ENCODE measurements around the gene SUGCT.
A peak's percentile ranks its signal among the peaks of the same experiment; 100 is the strongest.

The SUGCT gene

DNA sequence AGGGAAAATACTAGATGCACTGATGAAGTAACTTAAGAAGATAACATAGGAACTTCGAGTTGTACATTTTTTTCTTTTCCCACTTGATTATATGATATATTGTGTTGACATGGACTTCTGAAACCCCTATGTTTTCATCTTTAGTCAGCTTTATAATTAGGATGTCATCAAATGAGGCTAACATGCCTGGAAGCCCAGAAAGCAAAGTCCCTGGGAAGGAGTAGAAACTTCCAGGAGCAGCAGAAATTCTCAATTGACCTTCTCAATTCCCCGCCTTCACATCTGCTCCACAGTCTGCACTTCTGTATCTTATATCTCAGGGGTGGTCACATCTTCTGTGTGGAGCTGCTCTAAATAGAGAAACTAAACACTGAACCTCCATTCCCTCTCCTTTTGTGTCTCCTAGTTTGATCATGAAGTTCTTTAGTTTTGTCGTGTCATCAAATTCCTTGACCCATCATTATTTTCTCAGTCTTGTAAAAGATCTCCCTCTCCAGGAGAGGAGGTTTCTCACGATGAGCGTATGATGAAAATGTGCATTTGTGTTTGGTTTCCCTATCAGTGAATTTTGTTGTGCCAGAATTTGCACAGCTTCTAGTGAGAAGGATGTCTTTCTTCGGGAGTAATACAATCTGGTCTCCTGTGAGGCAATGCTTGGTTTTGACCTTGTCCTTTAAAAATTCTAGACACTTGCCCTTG is 303.3 kb downstream of the SUGCT start:
- no peak for DNase-seq (ENCODE audit: low read depth, low spot score)
- peak overlapping the region; percentile 48 for H3K27ac ChIP-seq

DNA sequence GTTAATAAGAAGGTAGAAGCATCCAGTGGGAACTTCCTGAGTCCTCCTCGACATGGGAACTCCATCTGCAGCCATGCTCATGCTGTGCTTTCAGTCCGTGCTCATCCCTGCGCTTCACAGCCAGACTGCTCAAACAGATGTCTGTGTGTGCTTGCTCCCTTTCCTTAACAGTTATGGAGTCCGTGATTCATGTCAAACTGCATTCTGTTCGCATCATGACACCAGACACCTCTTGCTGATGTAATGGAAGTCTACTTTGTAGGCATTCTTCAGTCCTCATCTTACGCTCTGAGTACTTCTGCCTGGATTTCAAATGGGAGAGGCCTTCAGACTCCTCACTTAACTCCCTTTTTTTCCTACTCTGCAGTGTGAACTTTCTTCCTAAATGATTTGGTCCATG is 304.9 kb downstream of the SUGCT start:
- H3K27ac ChIP-seq: no peak overlapping the region
- DNase-seq (ENCODE audit: low read depth, low spot score): no peak

DNA sequence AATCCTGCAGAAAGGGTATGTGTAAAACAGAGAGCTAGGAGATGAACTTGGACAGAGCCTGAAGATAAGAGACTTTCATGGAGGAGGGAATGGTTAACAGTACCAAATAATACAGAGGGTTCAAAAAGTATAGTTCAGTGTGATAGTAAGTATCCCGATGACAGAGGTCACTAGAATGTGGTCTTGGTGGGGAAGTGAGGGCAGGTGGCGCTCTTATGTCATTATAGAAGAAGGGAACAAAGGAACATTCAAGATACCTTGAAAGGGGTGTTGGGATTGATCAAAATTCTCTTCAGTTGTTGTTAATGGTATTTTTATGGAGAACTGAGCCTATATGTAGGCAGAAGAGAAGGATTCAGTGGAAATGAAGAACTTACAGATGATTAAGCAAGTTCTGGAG is 312.5 kb downstream of the SUGCT start:
- DNase-seq (ENCODE audit: low read depth, low spot score): no peak
- H3K27ac ChIP-seq: no peak overlapping the region

DNA sequence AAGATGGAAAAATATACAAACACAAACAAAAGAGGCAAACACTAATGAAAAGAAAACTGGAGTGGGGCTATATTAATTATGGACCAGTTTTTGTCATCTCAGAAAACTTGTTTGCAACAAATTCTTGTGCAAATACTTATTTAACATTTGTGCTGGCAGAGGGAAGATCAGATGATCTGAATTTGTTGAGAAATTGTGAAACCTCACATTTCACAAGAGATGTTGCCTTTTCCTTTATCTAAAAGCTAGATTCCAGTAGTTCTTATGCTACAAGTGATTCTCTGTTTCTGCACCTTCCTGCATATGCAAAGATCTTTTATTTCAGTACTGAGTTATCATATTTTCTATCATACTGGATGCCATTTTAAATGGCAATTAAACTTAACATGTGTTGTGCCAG is 320.7 kb downstream of the SUGCT start:
- no peak for DNase-seq (ENCODE audit: low read depth, low spot score)

DNA sequence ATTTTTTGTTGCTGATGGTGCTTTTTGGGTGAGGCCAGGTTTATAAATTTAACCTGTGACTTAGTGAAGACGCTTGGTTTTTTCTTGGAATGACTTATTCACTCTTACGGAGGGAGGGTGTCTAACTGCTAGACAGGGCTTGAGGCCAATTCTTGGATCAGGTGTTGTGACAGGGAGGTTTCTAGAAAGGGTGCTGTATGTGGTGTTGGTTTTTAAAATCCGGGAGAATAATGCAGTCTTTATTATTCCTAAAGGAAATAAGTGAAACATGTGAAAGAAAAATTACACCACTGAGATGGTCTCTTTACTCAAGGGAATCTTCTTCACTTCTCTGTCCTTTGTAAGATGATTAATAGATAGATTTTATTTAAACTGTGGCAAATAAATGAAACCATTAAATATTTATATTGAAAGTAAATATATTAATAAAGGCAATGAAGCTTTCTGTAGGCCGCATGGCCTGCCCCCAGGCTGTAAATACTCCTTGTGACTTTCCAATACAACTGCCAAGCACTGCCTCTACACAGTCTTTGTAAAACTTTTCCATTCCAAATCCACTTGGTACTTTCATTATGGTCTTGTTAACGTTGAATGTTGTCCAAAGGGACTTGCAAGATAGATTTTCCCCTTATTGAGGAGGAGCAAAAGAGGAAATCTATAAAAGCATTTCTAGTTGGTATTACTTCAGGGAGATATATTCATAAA is 323.1 kb downstream of the SUGCT start:
- no peak for DNase-seq (ENCODE audit: low read depth, low spot score)
- H3K27ac ChIP-seq: no peak overlapping the region

More for the DNA sequence above, 320.7 kb downstream of the SUGCT start:
- no peak overlapping the region for H3K27ac ChIP-seq

DNA sequence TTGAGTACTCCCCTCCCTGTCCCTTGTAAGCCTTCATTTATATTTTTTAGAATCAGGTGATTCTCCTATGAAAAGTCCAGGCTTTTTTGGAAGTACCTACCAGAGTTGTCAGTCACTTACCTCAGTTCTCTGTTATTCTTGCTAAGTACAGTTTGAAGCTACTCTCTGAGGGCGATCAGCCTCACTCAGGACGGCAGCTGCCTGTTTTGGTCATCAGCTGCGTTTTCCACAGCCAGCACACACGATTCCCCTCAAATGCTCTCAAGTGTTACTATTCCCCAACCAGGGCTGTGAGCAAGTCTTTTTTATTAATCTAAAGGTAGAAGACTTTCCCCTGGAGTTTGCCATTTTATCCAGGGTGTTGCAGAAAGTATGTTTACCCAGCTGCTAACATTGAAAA is 328.6 kb downstream of the SUGCT start:
- H3K27ac ChIP-seq: no peak overlapping the region
- no peak for DNase-seq (ENCODE audit: low read depth, low spot score)

DNA sequence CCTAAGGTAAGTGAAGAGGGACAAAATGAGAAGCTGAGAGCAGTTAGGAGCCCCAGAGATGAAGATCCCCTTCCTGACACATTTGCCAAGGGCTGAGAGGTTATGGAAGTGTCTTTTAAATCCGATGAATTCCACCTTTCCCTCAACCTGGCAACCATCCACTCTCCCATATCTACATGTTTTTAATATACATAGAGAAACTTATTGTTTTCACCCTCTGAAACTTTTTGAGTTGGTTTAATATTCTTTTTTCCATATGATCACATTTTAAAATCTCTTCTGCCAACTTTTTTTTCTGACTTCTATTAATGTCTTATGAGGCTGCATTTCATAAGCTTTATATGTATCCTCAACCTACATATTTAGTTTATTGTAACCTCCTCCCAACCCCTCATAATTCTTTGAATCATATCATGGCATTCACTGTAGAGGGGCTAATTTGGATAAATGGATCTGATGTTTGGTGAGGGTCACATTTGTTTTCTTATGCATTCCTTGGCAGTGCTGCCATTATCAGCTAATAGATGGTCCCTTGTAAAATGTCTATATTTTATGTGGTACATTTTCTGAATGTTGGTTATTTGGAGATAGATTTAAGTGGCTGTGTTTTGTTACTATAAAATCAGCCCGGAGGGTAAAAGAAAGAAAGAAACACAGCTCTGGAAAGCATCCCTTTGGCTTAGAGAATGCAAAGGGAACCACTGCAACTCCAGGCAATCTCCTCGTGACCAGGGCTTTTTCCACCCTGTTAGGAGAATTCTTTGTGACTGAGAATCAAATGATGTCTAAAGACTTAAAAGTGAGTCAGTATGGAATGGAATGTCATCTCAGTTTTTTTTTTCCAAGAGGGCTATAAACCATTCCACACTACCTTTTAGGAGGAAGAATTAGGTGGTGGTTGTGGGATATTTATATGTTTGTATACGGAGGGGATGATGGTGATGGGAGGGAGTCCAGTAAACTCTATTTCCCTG is 334.4 kb downstream of the SUGCT start:
- H3K27ac ChIP-seq: no peak overlapping the region
- no peak for DNase-seq (ENCODE audit: low read depth, low spot score)

DNA sequence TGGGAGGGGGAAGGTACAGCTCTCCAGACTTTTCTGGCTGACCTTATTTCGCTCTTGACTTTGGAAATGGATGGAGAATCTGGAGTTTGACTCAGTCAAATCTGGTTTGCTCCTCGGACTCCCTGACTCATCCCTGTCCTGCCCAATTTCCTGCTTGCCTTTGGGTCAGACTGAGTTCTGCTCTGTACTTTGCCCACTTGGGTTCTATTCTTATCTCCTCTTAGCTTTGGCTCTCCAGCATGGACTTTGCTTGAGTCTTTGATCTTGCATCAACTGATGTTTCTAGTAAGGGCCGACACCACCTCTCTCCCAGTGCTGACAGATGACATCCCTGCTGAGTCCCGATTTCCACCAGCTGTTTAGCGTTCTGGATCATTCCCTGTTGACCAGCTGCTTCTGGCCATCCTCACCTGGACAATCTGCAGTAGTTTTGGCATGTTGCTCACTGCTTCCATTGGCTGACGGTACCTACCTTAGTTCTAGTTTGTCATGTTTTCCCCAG is 335.3 kb downstream of the SUGCT start:
- no peak for DNase-seq (ENCODE audit: low read depth, low spot score)
- H3K27ac ChIP-seq: no peak overlapping the region

DNA sequence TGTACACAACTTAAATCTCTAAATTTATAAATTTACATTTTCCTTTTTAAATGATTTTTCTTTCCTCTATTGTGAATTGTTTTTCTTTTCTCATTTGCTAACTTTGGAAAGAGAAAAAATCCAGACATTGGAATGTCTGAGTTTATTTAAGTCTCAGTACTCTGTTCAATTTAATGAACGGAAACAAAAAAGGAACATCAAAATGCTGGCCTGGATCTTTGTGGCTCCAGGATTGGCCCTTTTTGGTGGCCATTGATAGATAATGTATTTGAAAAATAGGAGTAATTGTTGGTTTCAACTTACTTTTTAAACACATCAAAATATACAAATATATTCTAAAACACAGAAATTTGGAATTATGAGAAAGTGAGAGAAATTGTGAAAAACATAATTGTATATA is 336.0 kb downstream of the SUGCT start:
- no peak for DNase-seq (ENCODE audit: low read depth, low spot score)
- H3K27ac ChIP-seq: no peak overlapping the region

DNA sequence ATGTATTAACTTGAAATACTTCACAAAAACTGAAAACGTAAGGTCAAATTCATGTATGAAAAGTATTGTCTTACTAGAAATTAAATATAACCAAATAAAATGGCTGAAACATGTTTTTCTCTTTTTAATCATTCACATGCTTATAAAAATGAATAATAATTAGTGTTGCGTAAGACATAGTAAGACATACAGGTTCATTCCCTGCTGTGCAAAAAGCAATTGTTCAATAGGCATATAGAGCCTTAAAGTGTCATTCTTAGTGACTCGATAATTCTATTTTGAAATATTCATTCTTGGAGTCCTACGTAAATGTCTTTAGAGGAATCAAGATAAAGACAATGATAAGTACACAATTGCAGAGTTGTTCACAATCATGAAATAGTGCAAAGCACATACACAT is 337.1 kb downstream of the SUGCT start:
- no peak for DNase-seq (ENCODE audit: low read depth, low spot score)

DNA sequence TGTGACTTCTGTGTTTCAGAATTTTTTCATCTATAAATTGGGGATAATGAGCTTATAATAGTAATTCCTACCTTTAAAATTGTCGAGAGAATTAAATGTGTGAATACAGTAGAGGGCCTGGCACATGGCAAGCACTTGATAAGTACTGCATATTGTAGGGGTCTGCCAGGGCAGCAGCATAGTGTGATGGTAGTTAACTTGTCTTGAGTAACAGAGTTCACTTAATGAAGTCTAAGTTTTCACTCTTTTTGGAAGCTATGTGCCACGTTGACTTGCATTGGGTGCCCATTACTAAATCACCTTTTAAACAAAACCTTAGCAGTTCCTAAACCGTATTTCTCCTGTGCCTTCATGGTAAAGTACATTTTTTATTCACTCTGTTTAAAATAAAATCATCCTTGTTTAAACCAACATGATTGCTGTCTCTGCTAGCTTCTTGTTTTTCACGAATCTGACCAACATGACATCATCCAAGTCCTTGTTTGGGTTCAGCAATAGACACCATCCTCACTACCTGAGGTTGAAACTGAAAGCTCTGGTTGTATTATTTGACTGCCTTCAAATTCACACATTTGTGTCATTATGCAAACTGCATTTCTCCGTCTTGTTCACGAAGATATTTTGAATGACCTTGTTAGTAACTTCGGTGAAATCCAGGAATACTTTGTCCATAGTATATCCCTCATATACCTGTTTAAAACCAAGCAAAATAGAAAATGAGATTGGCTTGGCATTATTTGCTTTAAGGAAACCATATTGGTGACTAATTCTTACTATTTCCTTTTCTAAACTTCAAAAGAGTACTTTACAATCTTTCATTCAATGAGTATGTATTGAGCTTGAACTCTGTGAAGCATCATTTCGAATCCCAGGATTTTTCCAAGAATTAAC is 340.2 kb downstream of the SUGCT start:
- DNase-seq (ENCODE audit: low read depth, low spot score): no peak
- H3K27ac ChIP-seq: no peak overlapping the region

More for the DNA sequence above, 337.1 kb downstream of the SUGCT start:
- H3K27ac ChIP-seq: no peak overlapping the region

DNA sequence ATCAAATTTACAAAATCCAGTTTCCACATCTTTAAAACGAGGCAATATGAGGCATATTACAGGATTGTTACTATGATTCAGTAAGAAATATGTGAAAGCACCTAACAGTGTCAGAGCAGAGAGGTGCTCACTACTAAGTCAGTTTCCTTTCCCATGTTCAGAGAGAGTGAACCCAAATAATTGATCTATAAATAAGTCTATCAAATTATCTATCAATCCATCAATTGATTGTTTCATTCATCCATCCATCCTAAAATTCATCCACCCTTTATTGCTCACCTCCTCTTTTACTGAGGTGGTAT is 340.8 kb downstream of the SUGCT start:
- H3K27ac ChIP-seq: no peak overlapping the region
- DNase-seq (ENCODE audit: low read depth, low spot score): no peak

DNA sequence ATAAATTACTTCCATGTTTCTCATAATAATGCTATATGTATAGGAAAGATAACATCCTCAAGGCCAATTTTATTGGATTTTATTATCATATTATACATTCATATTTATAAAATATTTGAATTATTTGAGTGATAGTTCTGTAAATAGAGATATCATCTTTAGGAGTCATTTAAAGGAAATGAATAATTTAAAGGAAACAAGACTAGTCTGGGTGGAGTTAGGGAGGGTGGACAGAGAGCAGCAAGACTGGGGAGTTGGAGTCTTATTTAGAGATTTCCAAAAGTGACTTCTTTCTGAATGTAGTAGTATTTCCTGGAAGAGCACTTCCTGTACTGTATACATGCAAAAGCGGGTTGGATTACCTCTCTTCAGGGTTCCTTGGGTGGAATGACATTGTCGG is 342.3 kb downstream of the SUGCT start:
- no peak for DNase-seq (ENCODE audit: low read depth, low spot score)
- H3K27ac ChIP-seq: no peak overlapping the region

DNA sequence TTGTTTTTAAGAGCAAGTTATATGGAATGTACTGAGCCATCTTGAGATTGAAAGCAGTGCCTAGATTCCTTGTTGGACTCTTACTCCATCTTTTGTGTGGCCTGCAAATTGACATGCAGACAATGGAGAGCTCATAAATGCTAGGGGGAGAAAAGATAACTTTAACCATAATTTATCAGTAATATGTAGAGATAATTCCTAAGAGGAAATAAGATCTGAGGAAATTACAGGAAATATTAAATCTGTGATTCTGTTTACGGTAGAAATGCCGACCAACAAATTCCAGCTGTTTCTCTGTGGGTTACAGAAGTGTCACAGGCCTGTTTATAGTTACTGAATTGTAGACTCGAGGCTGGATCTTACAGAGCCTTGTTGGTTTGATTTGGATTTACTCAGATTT is 348.0 kb downstream of the SUGCT start:
- no peak for DNase-seq (ENCODE audit: low read depth, low spot score)
- H3K27ac ChIP-seq: no peak overlapping the region

DNA sequence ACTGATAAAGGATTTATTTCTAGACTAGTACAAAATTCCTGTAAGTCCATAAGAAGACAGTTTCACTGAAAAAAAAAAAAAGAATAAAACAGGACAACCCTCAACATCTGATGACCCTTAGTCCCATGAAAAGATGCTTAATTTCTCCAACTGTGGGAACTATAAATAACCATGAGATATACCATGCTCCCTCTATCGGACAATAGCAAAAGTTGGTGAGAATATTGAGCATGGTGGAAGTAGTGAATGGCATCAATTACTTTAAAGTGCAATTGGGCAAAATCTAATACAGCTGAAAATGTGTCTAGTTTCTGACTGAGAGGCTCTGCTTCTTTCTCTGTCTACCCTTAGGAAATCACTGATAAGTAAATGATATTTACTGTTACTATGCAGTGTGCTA is 348.8 kb downstream of the SUGCT start:
- no peak for DNase-seq (ENCODE audit: low read depth, low spot score)
- no peak overlapping the region for H3K27ac ChIP-seq

DNA sequence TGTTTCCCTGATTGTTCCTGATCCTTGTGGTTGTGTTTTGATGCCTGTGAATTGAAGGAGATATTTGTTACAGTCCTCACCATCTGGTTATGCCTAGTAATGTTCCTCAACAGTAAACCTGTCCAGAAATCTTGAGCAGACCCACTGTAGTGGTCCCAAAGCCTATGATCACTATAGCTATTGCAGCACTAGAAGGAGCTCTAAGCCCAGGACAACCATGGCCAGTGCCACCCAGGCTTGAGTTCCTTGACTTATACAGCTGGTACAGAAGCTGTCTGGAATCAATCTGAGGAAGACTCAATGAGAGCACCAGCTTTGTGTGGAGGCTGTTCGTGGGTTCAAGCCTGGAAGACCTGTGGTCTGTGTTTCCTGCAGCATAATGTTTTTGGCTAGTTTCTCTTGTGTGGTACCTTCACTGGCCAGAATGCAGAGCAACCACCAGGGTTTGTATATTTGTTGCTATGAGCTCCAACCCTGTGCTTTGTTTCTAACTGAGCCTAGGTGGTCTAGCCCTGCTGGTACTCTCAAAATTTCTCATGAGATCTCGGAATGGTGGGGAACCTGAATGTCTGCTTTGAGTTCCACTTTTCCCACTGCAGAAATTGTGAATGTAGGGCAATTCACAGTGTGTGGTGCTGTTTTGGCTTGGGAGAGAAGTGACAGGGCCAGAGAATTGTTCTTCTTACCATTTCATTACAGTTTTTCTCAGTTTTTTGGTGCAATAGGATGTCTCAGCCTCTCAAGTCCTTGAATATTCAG is 355.2 kb downstream of the SUGCT start:
- H3K27ac ChIP-seq: no peak overlapping the region
- no peak for DNase-seq (ENCODE audit: low read depth, low spot score)

DNA sequence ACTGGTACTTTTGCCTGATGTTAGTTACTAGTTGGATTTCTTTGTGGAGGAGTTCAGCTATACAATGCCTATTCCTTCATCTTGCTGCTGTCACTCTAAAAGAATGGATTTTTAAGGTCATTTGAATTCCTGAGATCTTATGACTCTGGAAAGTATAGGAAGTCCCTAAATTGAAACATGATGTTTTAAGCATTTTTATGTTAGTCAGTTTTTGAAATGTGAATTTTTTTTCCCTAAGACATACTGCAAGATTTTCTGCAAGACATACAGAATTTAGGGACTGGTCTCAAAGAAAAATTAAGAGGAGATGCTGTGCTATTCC is 355.8 kb downstream of the SUGCT start:
- no peak for DNase-seq (ENCODE audit: low read depth, low spot score)
- no peak overlapping the region for H3K27ac ChIP-seq

DNA sequence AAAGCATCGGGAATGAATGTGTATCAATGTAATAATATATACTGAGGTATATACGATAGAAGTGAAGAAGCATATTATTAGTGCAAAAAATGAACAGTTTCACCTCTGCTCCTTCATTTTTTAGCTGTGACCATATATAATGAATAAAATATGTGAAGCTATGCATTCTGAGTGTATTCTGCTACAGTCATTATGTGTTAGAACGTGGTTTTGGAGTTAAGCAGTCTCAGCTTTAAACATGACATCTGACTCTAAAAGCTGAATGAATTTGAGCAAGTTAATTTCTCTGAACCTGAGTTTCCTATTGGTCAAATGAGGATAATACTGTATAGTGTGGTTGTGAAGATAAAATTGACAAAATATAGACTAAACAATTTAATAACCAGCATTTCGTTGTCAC is 358.1 kb downstream of the SUGCT start:
- no peak for DNase-seq (ENCODE audit: low read depth, low spot score)

DNA sequence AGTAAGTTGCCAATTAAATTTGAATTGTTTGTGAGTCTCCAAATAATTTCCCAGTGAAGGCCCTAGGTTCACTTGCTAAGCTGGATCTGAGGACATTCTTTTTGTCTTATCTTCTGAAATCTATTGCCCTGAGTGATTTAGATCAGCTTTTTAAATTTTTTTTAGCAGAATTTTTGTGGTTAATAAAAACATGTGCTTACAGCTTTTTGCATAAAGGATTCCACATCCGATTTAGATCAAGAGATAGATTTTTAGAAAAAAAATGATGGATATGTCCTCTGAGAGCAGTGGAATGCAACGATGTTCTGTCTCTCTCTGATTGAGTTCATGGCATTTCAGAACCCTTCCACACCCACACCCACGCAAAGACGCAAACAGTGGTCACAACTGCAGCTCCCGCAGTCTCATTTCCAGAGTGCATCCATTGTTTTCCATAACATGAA is 358.8 kb downstream of the SUGCT start:
- DNase-seq (ENCODE audit: low read depth, low spot score): no peak
- no peak overlapping the region for H3K27ac ChIP-seq

More for the DNA sequence above, 358.1 kb downstream of the SUGCT start:
- H3K27ac ChIP-seq: no peak overlapping the region
